CD14-positive monocyte (primary cell): ENCODE measurements around the gene UBR1. TPM values are rescaled to one million over a fixed set of nuclear protein-coding genes. Genes with fewer than 3 reads are reported as not detected.
"Not testable (repeated sequence)": the region's sequence is repeated elsewhere in the genome, so short reads cannot be mapped to it uniquely, and the experiment has no call there.

ENCODE experiments used
- DNase-seq, 3 donors: peaks; one replicate each; pipeline ENCODE4 v3.0.0-alpha.2; 2011 to 2022
- H2AFZ ChIP-seq: 2 replicates; pipeline ENCODE4 v1.6.0; 2012; ENCODE audit warnings: mild to moderate bottlenecking, low read depth, low read length, inconsistent platforms; ENCODE audit not compliant: insufficient read depth, poor library complexity, severe bottlenecking
- H3K27ac ChIP-seq, 2 donors: 1 replicate in 1 of 2; 2 replicates in 1 of 2; pipeline ENCODE4 v1.5.1; 2012 to 2013; ENCODE audit warnings: low read length in 2 of 2, control low read depth in 1 of 2, inconsistent platforms in 1 of 2, low read depth in 1 of 2, mild to moderate bottlenecking in 1 of 2
- H3K27me3 ChIP-seq, 2 donors: one replicate each; pipeline versions ENCODE4 v1.6.0 to v1.6.1; 2011 to 2013; ENCODE audit warnings: low read length in 2 of 2; ENCODE audit not compliant: control insufficient read depth in 2 of 2, insufficient read depth in 2 of 2
- H3K36me3 ChIP-seq, 2 donors: replicated peaks in 1 of 2; 1 replicate in 1 of 2; 2 replicates in 1 of 2; pipeline versions ENCODE4 v1.5.1 to v1.6.1; 2012 to 2013; ENCODE audit warnings: low read length in 2 of 2, control low read depth in 1 of 2, inconsistent platforms in 1 of 2, mild to moderate bottlenecking in 1 of 2; ENCODE audit not compliant: insufficient read depth in 2 of 2, control insufficient read depth in 1 of 2
- H3K4me1 ChIP-seq, 2 donors: 1 replicate in 1 of 2; 2 replicates in 1 of 2; pipeline versions ENCODE4 v1.5.1 to v1.6.1; 2012 to 2013; ENCODE audit warnings: low read length in 2 of 2, control low read depth in 1 of 2, inconsistent platforms in 1 of 2, mild to moderate bottlenecking in 1 of 2, moderate library complexity in 1 of 2; ENCODE audit not compliant: insufficient read depth in 2 of 2, control insufficient read depth in 1 of 2
- H3K4me2 ChIP-seq: replicated peaks from 2 replicates; pipeline ENCODE3; 2012; ENCODE audit warnings: low read length, moderate library complexity, mild to moderate bottlenecking; ENCODE audit not compliant: poor library complexity, severe bottlenecking; ENCODE audit errors: extremely low read depth
- H3K4me3 ChIP-seq, 3 experiments: fragments of 200-600 bp in 1 of 3; sonication (generic) in 1 of 3; replicated peaks in 1 of 3; 1 replicate in 2 of 3; 2 replicates in 1 of 3; pipeline ENCODE4 v1.5.1; 2011 to 2013; ENCODE audit warnings: low read length in 3 of 3, mild to moderate bottlenecking in 3 of 3, control low read depth in 2 of 3, low read depth in 2 of 3, inconsistent platforms in 1 of 3, moderate library complexity in 1 of 3
- H3K79me2 ChIP-seq: 2 replicates; pipeline ENCODE4 v1.6.0; 2012; ENCODE audit warnings: mild to moderate bottlenecking, control low read depth, inconsistent platforms, low read length, moderate library complexity; ENCODE audit not compliant: insufficient read depth
- H3K9ac ChIP-seq: 2 replicates; pipeline ENCODE4 v1.6.0; 2017; ENCODE audit warnings: low read length, mild to moderate bottlenecking; ENCODE audit not compliant: insufficient read depth, poor library complexity, severe bottlenecking
- H3K9me3 ChIP-seq, 2 donors: replicated peaks in 1 of 2; 1 replicate in 1 of 2; 2 replicates in 1 of 2; pipeline versions ENCODE4 v1.5.1 to v1.6.1; 2012 to 2013; ENCODE audit warnings: low read length in 2 of 2, control low read depth in 1 of 2; ENCODE audit not compliant: control insufficient read depth in 1 of 2, insufficient read depth in 1 of 2
- H4K20me1 ChIP-seq: 2 replicates; pipeline ENCODE4 v1.6.0; 2012; ENCODE audit warnings: mild to moderate bottlenecking, low read length, control low read depth, moderate library complexity; ENCODE audit not compliant: insufficient read depth
- H3K27ac Mint-ChIP-seq, 7 donors: one replicate each; pipeline ENCODE4 v1.8.0; 2020; ENCODE audit warnings: mild to moderate bottlenecking in 7 of 7, mixed read lengths in 7 of 7, moderate library complexity in 6 of 7, inconsistent platforms in 2 of 7
- H3K27me3 Mint-ChIP-seq, 3 donors: one replicate each; pipeline ENCODE4 v1.8.0; 2021 to 2022; ENCODE audit warnings: low read depth in 3 of 3, mild to moderate bottlenecking in 3 of 3, mixed read lengths in 3 of 3, moderate library complexity in 3 of 3, inconsistent platforms in 1 of 3
- H3K36me3 Mint-ChIP-seq, 2 donors: one replicate each; pipeline ENCODE4 v1.8.0; 2020; ENCODE audit warnings: mixed read lengths in 2 of 2, inconsistent platforms in 1 of 2, mild to moderate bottlenecking in 1 of 2
- H3K4me1 Mint-ChIP-seq: one replicate; pipeline ENCODE4 v1.8.0; 2020; ENCODE audit warnings: mild to moderate bottlenecking, mixed read lengths
- H3K4me3 Mint-ChIP-seq, 2 donors: one replicate each; pipeline ENCODE4 v1.8.0; 2020; ENCODE audit warnings: mild to moderate bottlenecking in 2 of 2, mixed read lengths in 2 of 2, moderate library complexity in 1 of 2
- H3K9me3 Mint-ChIP-seq, 7 donors: one replicate each; pipeline ENCODE4 v1.8.0; 2020 to 2022; ENCODE audit warnings: mixed read lengths in 7 of 7, mild to moderate bottlenecking in 6 of 7, moderate library complexity in 6 of 7, inconsistent platforms in 2 of 7
- whole genome bisulfite sequencing: methylation state at CpG from one replicate; pipeline ENCODE4 v1.1.5; 2013; ENCODE audit warnings: missing lambda C conversion rate; ENCODE audit not compliant: insufficient coverage; 5-methylcytosine and 5-hydroxymethylcytosine counted together
- intact Hi-C, 2 donors: fragments of 100-400 bp; cut with micrococcal nuclease; formaldehyde crosslinking; loops; one replicate each; pipeline versions ENCODE4 v1.15.0 to v1.15.1; 2023
- polyA plus RNA-seq, 3 donors: library from polyadenylated mRNA; depleted of rRNA in 1 of 3; unstranded in 2 of 3; stranded (reverse) in 1 of 3; fragments of 300-500 nt in 2 of 3; fragments of >200 nt in 1 of 3; fragmentation: Illumina TruSeq in 2 of 3; gene quantifications; 1 replicate in 2 of 3; 2 replicates in 1 of 3; pipeline ENCODE4 v1.2.3, GENCODE V29; 2012 to 2021
- TF ChIP-seq, protein P1 (sequence below): fragments of 200-600 bp; IDR thresholded peaks from one replicate; pipeline ENCODE4 v1.8.0; 2022; ENCODE audit warnings: antibody characterized with exemption, mild to moderate bottlenecking

Gene UBR1
- polyA plus RNA-seq, 3 donors, result 5.1 to 7.9 (median 6.3) TPM

- H3K4me2 ChIP-seq, H3K27me3 Mint-ChIP-seq, H3K9me3 ChIP-seq, intact Hi-C loops, H4K20me1 ChIP-seq, H3K4me1 Mint-ChIP-seq, H2AFZ ChIP-seq, H3K27ac Mint-ChIP-seq, H3K4me3 ChIP-seq, H3K27me3 ChIP-seq, H3K4me3 Mint-ChIP-seq, H3K27ac ChIP-seq, H3K4me1 ChIP-seq, H3K79me2 ChIP-seq, H3K9me3 Mint-ChIP-seq, H3K9ac ChIP-seq, DNase-seq: not testable (repeated sequence)
- peaks cover 31 to 60% of the 10 kb centered on the region in 2 donors for H3K36me3 Mint-ChIP-seq
- WGBS, result no CpG with 5 or more reads among the region's 1 CpG
- peaks cover 35 to 61% of the 10 kb centered on the region in 2 donors for H3K36me3 ChIP-seq
These were observed 70.6 kb downstream of the UBR1 start for GRCh38 chr15:43035240-43035639.

DNA sequence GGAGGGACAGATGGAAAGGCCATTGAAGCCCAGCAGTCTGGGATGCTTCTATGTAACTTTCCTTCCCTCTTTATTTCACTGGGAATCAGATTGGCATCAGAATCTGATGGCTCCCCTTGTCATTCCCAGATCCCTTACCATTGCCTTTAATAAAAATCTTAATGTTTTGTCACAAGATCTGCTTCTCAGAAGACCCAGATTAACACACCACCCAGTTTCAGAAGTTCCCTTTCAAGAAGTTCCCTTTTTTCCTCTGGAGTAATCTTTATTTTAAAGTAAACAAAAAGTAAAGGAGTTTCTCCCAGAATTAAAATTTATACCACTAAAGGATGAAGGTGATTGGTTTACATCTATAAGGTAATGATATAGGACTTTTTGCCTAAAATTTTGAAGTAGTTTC lies 76.4 kb downstream of the UBR1 start:
- Histone ChIP-seq H3K36me3 (peaks cover 48 to 67% of the 10 kb centered on the region in 2 donors), H3K4me1 (peaks cover 4 to 8% of the 10 kb centered on the region in 2 donors), H2AFZ (no peak overlapping the region), H3K27ac (peak overlapping the region in 1 of 2 donors; percentile 67), H3K79me2 (no peaks in the 10 kb centered on the region), H3K4me3 (no peak overlapping the region), H3K4me2 (no peak overlapping the region), H4K20me1 (no peaks in the 10 kb centered on the region), H3K9ac (no peak overlapping the region), H3K27me3 (no peaks in the 10 kb centered on the region), H3K9me3 (no peaks in the 10 kb centered on the region)
- no peak overlapping the region for H3K4me3 Mint-ChIP-seq
- H3K36me3 Mint-ChIP-seq, result peaks cover 37 to 73% of the 10 kb centered on the region in 2 donors
- peaks cover 8% of the 10 kb centered on the region for H3K4me1 Mint-ChIP-seq
- DNase-seq, result peak; percentile 3 to 16 (median 10)
- TF ChIP-seq, protein P1, sequence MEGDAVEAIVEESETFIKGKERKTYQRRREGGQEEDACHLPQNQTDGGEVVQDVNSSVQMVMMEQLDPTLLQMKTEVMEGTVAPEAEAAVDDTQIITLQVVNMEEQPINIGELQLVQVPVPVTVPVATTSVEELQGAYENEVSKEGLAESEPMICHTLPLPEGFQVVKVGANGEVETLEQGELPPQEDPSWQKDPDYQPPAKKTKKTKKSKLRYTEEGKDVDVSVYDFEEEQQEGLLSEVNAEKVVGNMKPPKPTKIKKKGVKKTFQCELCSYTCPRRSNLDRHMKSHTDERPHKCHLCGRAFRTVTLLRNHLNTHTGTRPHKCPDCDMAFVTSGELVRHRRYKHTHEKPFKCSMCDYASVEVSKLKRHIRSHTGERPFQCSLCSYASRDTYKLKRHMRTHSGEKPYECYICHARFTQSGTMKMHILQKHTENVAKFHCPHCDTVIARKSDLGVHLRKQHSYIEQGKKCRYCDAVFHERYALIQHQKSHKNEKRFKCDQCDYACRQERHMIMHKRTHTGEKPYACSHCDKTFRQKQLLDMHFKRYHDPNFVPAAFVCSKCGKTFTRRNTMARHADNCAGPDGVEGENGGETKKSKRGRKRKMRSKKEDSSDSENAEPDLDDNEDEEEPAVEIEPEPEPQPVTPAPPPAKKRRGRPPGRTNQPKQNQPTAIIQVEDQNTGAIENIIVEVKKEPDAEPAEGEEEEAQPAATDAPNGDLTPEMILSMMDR, result no peak
- no peaks in the 10 kb centered on the region for H3K27me3 Mint-ChIP-seq
- intact Hi-C loops, result no loop called here
- H3K27ac Mint-ChIP-seq, result peak overlapping the region in 6 of 7 donors; percentile 19 to 74 (median 64)
- no peaks in the 10 kb centered on the region for H3K9me3 Mint-ChIP-seq
